ENCODE results near the gene CEP152. TPM values are rescaled to one million over a fixed set of nuclear protein-coding genes. Genes with fewer than 3 reads are reported as not detected.

Gene CEP152
- total RNA-seq, 4 donors from 2014 or later = 9.2 to 12.5 (median 11.2) TPM

DNA sequence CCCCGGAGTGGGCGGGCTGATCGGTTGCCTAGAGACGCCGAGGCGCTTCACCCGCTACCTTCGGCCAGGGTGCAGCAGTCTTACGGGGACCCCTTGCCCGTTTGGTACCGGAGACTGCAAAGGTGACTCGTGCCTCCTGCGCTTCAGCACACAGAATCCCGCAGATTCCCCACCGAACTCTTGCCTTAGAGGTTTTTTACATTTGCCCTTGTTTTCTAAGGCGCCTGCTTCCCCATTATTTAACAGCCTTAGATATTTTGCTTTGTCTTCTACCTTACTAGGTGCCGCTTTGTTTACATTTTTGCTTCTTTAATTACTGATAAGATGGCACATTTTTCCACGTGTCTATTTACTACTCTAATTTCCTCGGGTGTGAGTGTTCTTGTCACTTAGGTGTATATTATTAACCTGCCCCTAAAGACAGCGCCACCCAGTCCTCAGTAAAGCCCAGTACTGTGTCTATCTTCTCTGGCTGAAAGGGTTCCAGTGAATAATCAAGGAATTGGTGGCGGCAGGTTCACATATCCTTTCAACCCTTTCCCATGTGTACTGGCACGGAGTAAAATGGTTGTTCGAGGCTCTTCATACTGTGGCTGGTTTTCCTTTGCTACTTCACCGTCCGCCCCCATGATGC, 573 bp upstream of the CEP152 start:
- DNase-seq (ENCODE audit: low spot score in 2 of 2) = no peak
- Histone ChIP-seq H3K27me3 (no peaks in the 10 kb centered on the region), H3K27ac (peak overlapping the region in 2 of 4 donors; percentile 13 to 24), H3K4me3 (peak overlapping the region; percentile 59 to 79 (median 69)), H3K4me1 (peaks cover 0 to 23% (median 6%) of the 10 kb centered on the region in 4 donors), H3K9me3 (no peaks in the 10 kb centered on the region), H3K36me3 (no peaks in the 10 kb centered on the region)
- TF ChIP-seq POLR2A (IDR thresholded peaks at IDR 0.05) (no peak), EP300 (IDR thresholded peaks at IDR 0.05) (no peak)
- TF ChIP-seq, protein P1, sequence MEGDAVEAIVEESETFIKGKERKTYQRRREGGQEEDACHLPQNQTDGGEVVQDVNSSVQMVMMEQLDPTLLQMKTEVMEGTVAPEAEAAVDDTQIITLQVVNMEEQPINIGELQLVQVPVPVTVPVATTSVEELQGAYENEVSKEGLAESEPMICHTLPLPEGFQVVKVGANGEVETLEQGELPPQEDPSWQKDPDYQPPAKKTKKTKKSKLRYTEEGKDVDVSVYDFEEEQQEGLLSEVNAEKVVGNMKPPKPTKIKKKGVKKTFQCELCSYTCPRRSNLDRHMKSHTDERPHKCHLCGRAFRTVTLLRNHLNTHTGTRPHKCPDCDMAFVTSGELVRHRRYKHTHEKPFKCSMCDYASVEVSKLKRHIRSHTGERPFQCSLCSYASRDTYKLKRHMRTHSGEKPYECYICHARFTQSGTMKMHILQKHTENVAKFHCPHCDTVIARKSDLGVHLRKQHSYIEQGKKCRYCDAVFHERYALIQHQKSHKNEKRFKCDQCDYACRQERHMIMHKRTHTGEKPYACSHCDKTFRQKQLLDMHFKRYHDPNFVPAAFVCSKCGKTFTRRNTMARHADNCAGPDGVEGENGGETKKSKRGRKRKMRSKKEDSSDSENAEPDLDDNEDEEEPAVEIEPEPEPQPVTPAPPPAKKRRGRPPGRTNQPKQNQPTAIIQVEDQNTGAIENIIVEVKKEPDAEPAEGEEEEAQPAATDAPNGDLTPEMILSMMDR (IDR thresholded peaks at IDR 0.05) = no peak
- 7 to 13% methylated on average over 19 to 25 of the region's 25 CpGs for WGBS, 2 donors

DNA sequence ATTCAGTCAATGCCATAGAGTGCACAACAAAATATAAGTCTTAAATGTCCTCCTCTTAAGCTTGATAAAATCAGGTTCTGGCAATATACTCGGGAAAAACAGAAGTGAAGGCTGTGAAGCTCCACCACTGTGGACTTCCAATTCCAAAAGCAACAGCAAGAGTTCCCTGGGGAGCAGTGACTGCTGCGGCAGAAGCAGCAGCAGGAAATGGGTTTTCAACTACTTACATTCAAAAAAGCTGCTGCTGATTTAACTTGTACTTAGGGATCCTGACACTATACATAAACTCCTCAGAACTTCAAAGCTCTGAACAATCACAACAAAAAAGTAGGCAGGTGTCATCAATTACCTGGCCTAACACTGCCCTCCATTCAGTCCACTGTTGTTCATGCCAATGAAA, 4.7 kb downstream of the CEP152 start:
- Histone ChIP-seq H3K4me3 (no peak overlapping the region), H3K36me3 (no peaks in the 10 kb centered on the region), H3K27me3 (no peaks in the 10 kb centered on the region), H3K9me3 (no peaks in the 10 kb centered on the region), H3K27ac (no peak overlapping the region), H3K4me1 (peaks cover 0 to 24% (median 4%) of the 10 kb centered on the region in 4 donors)
- 40 to 56% methylated on average over 2 of the region's 2 CpGs for WGBS, 2 donors
- no peak for DNase-seq (ENCODE audit: low spot score in 2 of 2)
- TF ChIP-seq, protein P1 (IDR thresholded peaks at IDR 0.05) = no peak
- TF ChIP-seq POLR2A (IDR thresholded peaks at IDR 0.05) (no peak), EP300 (IDR thresholded peaks at IDR 0.05) (no peak)

DNA sequence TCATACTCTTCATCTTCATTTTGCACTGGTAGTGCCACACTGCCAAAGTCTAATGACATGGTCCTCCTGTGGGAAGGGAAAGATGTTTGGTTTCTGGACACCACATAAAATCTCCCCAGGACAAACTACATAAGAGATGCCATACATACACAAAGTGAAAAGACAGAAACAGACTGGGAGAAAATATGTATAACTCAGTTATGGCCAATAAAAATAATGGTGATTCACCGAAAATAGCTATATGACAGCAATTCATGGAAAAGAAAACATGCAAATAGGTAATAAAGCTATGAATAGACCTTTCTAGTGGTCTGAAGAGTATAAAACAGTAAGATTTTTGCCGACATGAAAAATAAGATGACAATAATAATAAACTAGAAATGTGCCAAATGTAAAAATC, 5.3 kb downstream of the CEP152 start:
- DNase-seq (ENCODE audit: low spot score in 2 of 2) = no peak
- Histone ChIP-seq H3K36me3 (no peaks in the 10 kb centered on the region), H3K9me3 (no peaks in the 10 kb centered on the region), H3K27ac (no peak overlapping the region), H3K4me3 (no peak overlapping the region), H3K27me3 (no peaks in the 10 kb centered on the region), H3K4me1 (peaks cover 0 to 28% (median 5%) of the 10 kb centered on the region in 4 donors)
- 42 to 65% methylated on average over 2 of the region's 2 CpGs for WGBS, 2 donors
- TF ChIP-seq POLR2A (IDR thresholded peaks at IDR 0.05) = no peak
- TF ChIP-seq, protein P1 (IDR thresholded peaks at IDR 0.05) = no peak
- no peak for TF ChIP-seq EP300 (IDR thresholded peaks at IDR 0.05)

DNA sequence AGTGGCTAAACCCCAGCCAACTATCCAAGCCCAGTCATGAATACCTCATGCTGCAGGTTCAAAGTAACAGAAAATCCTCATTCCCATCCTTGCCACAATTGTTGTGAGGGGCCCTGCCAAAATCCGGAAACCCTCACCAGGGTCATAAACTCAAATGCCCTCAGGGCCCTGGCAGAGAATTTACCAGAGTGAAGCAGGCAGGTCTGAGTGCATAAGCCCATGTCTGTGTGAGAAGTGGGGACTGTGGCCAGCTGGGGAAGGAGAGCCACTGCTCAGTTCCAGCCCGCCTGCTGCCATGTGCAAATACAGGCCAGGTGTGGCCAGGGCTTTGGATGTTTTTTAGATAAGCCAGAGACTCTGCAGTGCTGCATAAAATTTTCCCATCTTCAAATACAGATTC, 7.0 kb downstream of the CEP152 start:
- H3K36me3 ChIP-seq = no peaks in the 10 kb centered on the region
- no peak for DNase-seq (ENCODE audit: low spot score in 2 of 2)
- WGBS, 2 donors = 75 to 78% methylated on average over 2 of the region's 2 CpGs
- no peak overlapping the region for H3K4me3 ChIP-seq
- peaks cover 0 to 22% (median 2%) of the 10 kb centered on the region in 4 donors for H3K4me1 ChIP-seq
- no peak overlapping the region for H3K27ac ChIP-seq
- no peaks in the 10 kb centered on the region for H3K27me3 ChIP-seq
- TF ChIP-seq, protein P1 (IDR thresholded peaks at IDR 0.05) = no peak
- TF ChIP-seq EP300 (IDR thresholded peaks at IDR 0.05) = no peak
- TF ChIP-seq POLR2A (IDR thresholded peaks at IDR 0.05) = no peak
- no peaks in the 10 kb centered on the region for H3K9me3 ChIP-seq

DNA sequence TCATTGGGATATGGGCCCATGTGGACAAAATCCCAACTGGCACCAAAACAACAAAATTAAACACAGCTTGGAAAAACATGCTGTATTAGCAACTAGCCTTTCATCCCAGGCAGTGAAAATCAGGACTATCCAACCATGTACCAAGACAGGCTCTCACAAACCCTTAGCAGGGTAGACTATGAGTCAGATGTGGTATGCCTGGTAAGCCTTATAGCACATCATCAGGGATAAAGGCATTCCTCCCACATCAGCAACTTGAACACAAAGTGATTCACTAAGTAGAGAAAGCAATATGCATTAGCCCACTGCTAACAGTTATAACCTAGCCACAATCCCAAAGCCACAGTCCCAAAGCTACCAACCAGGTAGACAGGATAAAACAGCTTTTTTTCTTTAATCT, 8.0 kb downstream of the CEP152 start:
- Histone ChIP-seq H3K9me3 (no peaks in the 10 kb centered on the region), H3K36me3 (no peaks in the 10 kb centered on the region), H3K4me1 (peaks cover 0 to 22% (median 2%) of the 10 kb centered on the region in 4 donors), H3K27me3 (no peaks in the 10 kb centered on the region), H3K4me3 (no peak overlapping the region), H3K27ac (peak overlapping the region in 1 of 4 donors; percentile 5)
- TF ChIP-seq POLR2A (IDR thresholded peaks at IDR 0.05) = no peak
- TF ChIP-seq, protein P1 (IDR thresholded peaks at IDR 0.05) = no peak
- TF ChIP-seq EP300 (IDR thresholded peaks at IDR 0.05) = no peak
- DNase-seq (ENCODE audit: low spot score in 2 of 2) = no peak

Measured in tibial nerve (tissue), 4 donors.